ENCODE data around the gene TP53TG5. TPM values are rescaled to one million over a fixed set of nuclear protein-coding genes. Genes with fewer than 3 reads are reported as not detected.

TP53TG5 gene
- total RNA-seq, 3 donors from 2014 or later (not counting 1 experiment from before 2014, with no cell fraction given) = 0.14 TPM; not detected in 2

GRCh38 chr20:45361793-45362192 is 16.3 kb downstream of the TP53TG5 start:
- peaks cover 14% of the 10 kb centered on the region for H3K36me3 ChIP-seq (ENCODE audit: control insufficient read depth, insufficient read depth, low read length)
- Mint-ChIP-seq H3K36me3 (no peaks in the 10 kb centered on the region), H3K4me3 (no peak overlapping the region), H3K27me3 (ENCODE audit: low read depth in 2 of 2) (no peaks in the 10 kb centered on the region), H3K9me3 (no peaks in the 10 kb centered on the region), H3K27ac (no peak overlapping the region), H3K4me1 (peaks cover 36% of the 10 kb centered on the region in 2 donors)
- H3K4me3 ChIP-seq (ENCODE audit: low read length) = no peak overlapping the region
- no peaks in the 10 kb centered on the region for H3K27me3 ChIP-seq (ENCODE audit: control insufficient read depth, insufficient read depth, low read length)
- no peak for ATAC-seq
- 79% methylated on average over 2 of the region's 6 CpGs for WGBS (ENCODE audit: insufficient coverage)
- no peak for DNase-seq
- peaks cover 17% of the 10 kb centered on the region for H3K4me1 ChIP-seq (ENCODE audit: control insufficient read depth, insufficient read depth, low read length)
- intact Hi-C loops (cut with micrococcal nuclease) = loop anchor here (1.0 kb wide), 2 partner anchors 42 to 76 kb away; no protein-coding TSS in a partner anchor
- no peak overlapping the region for H3K27ac ChIP-seq (ENCODE audit: low read length)
- no peaks in the 10 kb centered on the region for H3K9me3 ChIP-seq (ENCODE audit: control insufficient read depth, insufficient read depth, low read length)
- TF ChIP-seq CTCF (IDR thresholded peaks at IDR 0.05) = no peak

GRCh38 chr20:45359406-45360148 is 18.5 kb downstream of the TP53TG5 start:
- H3K27me3 Mint-ChIP-seq (ENCODE audit: low read depth in 2 of 2) = no peaks in the 10 kb centered on the region
- WGBS (ENCODE audit: insufficient coverage) = 90% methylated on average over 9 of the region's 9 CpGs
- Histone ChIP-seq H3K9me3 (ENCODE audit: control insufficient read depth, insufficient read depth, low read length) (no peaks in the 10 kb centered on the region), H3K4me3 (ENCODE audit: low read length) (no peak overlapping the region), H3K4me1 (ENCODE audit: control insufficient read depth, insufficient read depth, low read length) (peaks cover 14% of the 10 kb centered on the region), H3K27me3 (ENCODE audit: control insufficient read depth, insufficient read depth, low read length) (no peaks in the 10 kb centered on the region), H3K27ac (ENCODE audit: low read length) (no peak overlapping the region), H3K36me3 (ENCODE audit: control insufficient read depth, insufficient read depth, low read length) (no peaks in the 10 kb centered on the region)
- no peaks in the 10 kb centered on the region for H3K36me3 Mint-ChIP-seq
- intact Hi-C loops (cut with micrococcal nuclease) = loop anchor here (10.0 kb wide), 1 partner anchor 65 kb away; no protein-coding TSS in a partner anchor
- TF ChIP-seq CTCF (IDR thresholded peaks at IDR 0.05) = no peak
- DNase-seq (no peak), ATAC-seq (no peak)
- no peak overlapping the region for H3K27ac Mint-ChIP-seq
- H3K4me3 Mint-ChIP-seq = no peak overlapping the region
- peaks cover 18 to 22% of the 10 kb centered on the region in 2 donors for H3K4me1 Mint-ChIP-seq
- no peaks in the 10 kb centered on the region for H3K9me3 Mint-ChIP-seq

- Histone ChIP-seq H3K4me3 (ENCODE audit: low read length) (no peak overlapping the region), H3K27me3 (ENCODE audit: control insufficient read depth, insufficient read depth, low read length) (no peaks in the 10 kb centered on the region), H3K9me3 (ENCODE audit: control insufficient read depth, insufficient read depth, low read length) (no peaks in the 10 kb centered on the region), H3K27ac (ENCODE audit: low read length) (no peak overlapping the region), H3K36me3 (ENCODE audit: control insufficient read depth, insufficient read depth, low read length) (no peaks in the 10 kb centered on the region), H3K4me1 (ENCODE audit: control insufficient read depth, insufficient read depth, low read length) (peaks cover 12% of the 10 kb centered on the region)
- H3K4me1 Mint-ChIP-seq = peaks cover 16% of the 10 kb centered on the region in 2 donors
- H3K4me3 Mint-ChIP-seq = no peak overlapping the region
- no peak for TF ChIP-seq CTCF (IDR thresholded peaks at IDR 0.05)
- DNase-seq = no peak
- H3K36me3 Mint-ChIP-seq = no peaks in the 10 kb centered on the region
- intact Hi-C loops (cut with micrococcal nuclease) = loop anchor here (10.0 kb wide), 1 partner anchor 64 kb away; no protein-coding TSS in a partner anchor
- H3K27ac Mint-ChIP-seq = no peak overlapping the region
- no peaks in the 10 kb centered on the region for H3K9me3 Mint-ChIP-seq
- WGBS (ENCODE audit: insufficient coverage) = 94% methylated on average over 7 of the region's 7 CpGs
- no peak for ATAC-seq
- H3K27me3 Mint-ChIP-seq (ENCODE audit: low read depth in 2 of 2) = no peaks in the 10 kb centered on the region
Observed at GRCh38 chr20:45359069-45359405, 19.1 kb downstream of the TP53TG5 start.
